Neural progenitor cell (in vitro differentiated cells): ENCODE measurements around the gene HSFX1. TPM values are rescaled to one million over a fixed set of nuclear protein-coding genes. Genes with fewer than 3 reads are reported as not detected.
"Not testable (repeated sequence)": the region's sequence is repeated elsewhere in the genome, so short reads cannot be mapped to it uniquely, and the experiment has no call there.

Experiments used
- DNase-seq: peaks from one replicate; pipeline ENCODE4 v3.0.0-alpha.2; 2016; ENCODE audit warnings: low spot score
- H2AFZ ChIP-seq: fragments of 200-600 bp; sonication (generic); replicated peaks from 2 replicates; pipeline ENCODE4 v1.6.1; 2016; ENCODE audit warnings: antibody characterized with exemption
- H3F3A ChIP-seq: fragments of 200-600 bp; sonication (generic); 2 replicates; pipeline ENCODE4 v1.6.1; 2016; ENCODE audit warnings: antibody characterized with exemption, low read depth
- H3K27ac ChIP-seq: fragments of 200-600 bp; sonication (generic); 2 replicates; pipeline ENCODE4 v1.5.1; 2016; ENCODE audit warnings: mild to moderate bottlenecking
- H3K27me3 ChIP-seq: fragments of 200-600 bp; sonication (generic); 2 replicates; pipeline ENCODE4 v1.6.1; 2016; ENCODE audit warnings: mild to moderate bottlenecking, moderate library complexity
- H3K36me3 ChIP-seq: fragments of 200-600 bp; sonication (generic); 2 replicates; pipeline ENCODE4 v1.5.1; 2016
- H3K4me1 ChIP-seq: fragments of 200-600 bp; sonication (generic); 2 replicates; pipeline ENCODE4 v1.6.1; 2016; ENCODE audit warnings: mixed run types
- H3K4me2 ChIP-seq: fragments of 200-600 bp; sonication (generic); 2 replicates; pipeline ENCODE4 v1.6.1; 2016
- H3K4me3 ChIP-seq: fragments of 200-600 bp; sonication (generic); 2 replicates; pipeline ENCODE4 v1.5.1; 2016
- H3K79me2 ChIP-seq: fragments of 200-600 bp; sonication (generic); 2 replicates; pipeline ENCODE4 v1.6.1; 2016; ENCODE audit warnings: low read depth
- H3K9ac ChIP-seq: fragments of 200-600 bp; sonication (generic); 2 replicates; pipeline ENCODE4 v1.6.1; 2016
- H3K9me3 ChIP-seq: fragments of 200-600 bp; sonication (generic); 2 replicates; pipeline ENCODE4 v1.5.1; 2016; ENCODE audit warnings: low read depth
- H4K20me1 ChIP-seq: fragments of 200-600 bp; sonication (generic); 2 replicates; pipeline ENCODE4 v1.6.1; 2016; ENCODE audit warnings: low read depth
- H3K27ac Mint-ChIP-seq: 3 replicates; pipeline ENCODE4 v1.8.0; 2021; ENCODE audit warnings: mixed read lengths
- H3K27me3 Mint-ChIP-seq: 2 replicates; pipeline ENCODE4 v1.8.0; 2022; ENCODE audit warnings: low read depth, mild to moderate bottlenecking, inconsistent platforms, moderate library complexity, mixed read lengths; ENCODE audit not compliant: insufficient read depth
- H3K36me3 Mint-ChIP-seq: 3 replicates; pipeline ENCODE4 v1.8.0; 2021; ENCODE audit warnings: mixed read lengths
- H3K4me1 Mint-ChIP-seq: 3 replicates; pipeline ENCODE4 v1.8.0; 2021; ENCODE audit warnings: mixed read lengths
- H3K4me3 Mint-ChIP-seq: 3 replicates; pipeline ENCODE4 v1.8.0; 2021; ENCODE audit warnings: mild to moderate bottlenecking, moderate library complexity, mixed read lengths
- H3K9me3 Mint-ChIP-seq: 3 replicates; pipeline ENCODE4 v1.8.0; 2020; ENCODE audit warnings: mixed read lengths
- CTCF ChIP-seq: fragments of 200-600 bp; sonication (generic); IDR thresholded peaks from 2 replicates; pipeline ENCODE4 v1.5.1; 2017; ENCODE audit warnings: antibody characterized with exemption, mild to moderate bottlenecking
- EZH2 ChIP-seq: fragments of 200-600 bp; sonication (generic); IDR thresholded peaks from 2 replicates; pipeline ENCODE4 v1.6.1; 2017; ENCODE audit warnings: antibody characterized with exemption, mild to moderate bottlenecking, moderate library complexity
- EZH2phosphoT487 ChIP-seq: fragments of 200-600 bp; sonication (generic); IDR thresholded peaks from 2 replicates; pipeline ENCODE4 v1.6.1; 2017; ENCODE audit warnings: antibody characterized with exemption
- total RNA-seq: library from RNA; depleted of rRNA; stranded (reverse); fragments of >200 nt; gene quantifications from 2 replicates; pipeline ENCODE4 v1.2.3, GENCODE V29; 2015; ENCODE audit warnings: low replicate concordance

HSFX1 gene
- total RNA-seq, 1 donor from 2014 or later, result 0.06 TPM

- Mint-ChIP-seq H3K9me3 (peaks cover 6% of the 10 kb centered on the region), H3K4me1 (no peaks in the 10 kb centered on the region), H3K27ac (no peak overlapping the region), H3K4me3 (no peak overlapping the region), H3K27me3 (peaks cover 5% of the 10 kb centered on the region), H3K36me3 (no peaks in the 10 kb centered on the region)
- no peak overlapping the region for H3K9ac ChIP-seq
- H3K79me2 ChIP-seq, result no peaks in the 10 kb centered on the region
- H3K27me3 ChIP-seq, result no peaks in the 10 kb centered on the region
- no peaks in the 10 kb centered on the region for H3K9me3 ChIP-seq
- no peaks in the 10 kb centered on the region for H3K4me1 ChIP-seq
- no peaks in the 10 kb centered on the region for H3K36me3 ChIP-seq
- no peak for TF ChIP-seq EZH2phosphoT487
- no peak for TF ChIP-seq CTCF
- no peak for TF ChIP-seq EZH2
- no peak overlapping the region for H3K4me2 ChIP-seq
- no peaks in the 10 kb centered on the region for H3F3A ChIP-seq
- no peak overlapping the region for H2AFZ ChIP-seq
- no peaks in the 10 kb centered on the region for H4K20me1 ChIP-seq
- H3K27ac ChIP-seq, result no peak overlapping the region
- DNase-seq, result no peak
- no peak overlapping the region for H3K4me3 ChIP-seq
Measured at GRCh38 chrX:149758068-149758714, 15.7 kb upstream of the HSFX1 start.

GRCh38 chrX:149758715-149759078 is 15.2 kb upstream of the HSFX1 start:
- not testable (repeated sequence) for H2AFZ ChIP-seq, H3K27me3 Mint-ChIP-seq, H3K9me3 ChIP-seq, H3K79me2 ChIP-seq, H3K4me1 Mint-ChIP-seq, H3K9ac ChIP-seq, H3K27ac ChIP-seq, H4K20me1 ChIP-seq, DNase-seq, H3K4me3 ChIP-seq, H3K9me3 Mint-ChIP-seq, H3K36me3 Mint-ChIP-seq, H3K4me3 Mint-ChIP-seq, H3K27me3 ChIP-seq, H3K36me3 ChIP-seq, H3F3A ChIP-seq, H3K4me2 ChIP-seq, H3K4me1 ChIP-seq, H3K27ac Mint-ChIP-seq

- Mint-ChIP-seq H3K9me3 (peaks cover 11% of the 10 kb centered on the region), H3K4me1 (no peaks in the 10 kb centered on the region), H3K27ac (no peak overlapping the region), H3K27me3 (peaks cover 7% of the 10 kb centered on the region), H3K4me3 (no peak overlapping the region), H3K36me3 (no peaks in the 10 kb centered on the region)
- Histone ChIP-seq H3K9ac (no peak overlapping the region), H3K27ac (no peak overlapping the region), H3K4me1 (no peaks in the 10 kb centered on the region), H3K27me3 (no peaks in the 10 kb centered on the region), H3K79me2 (no peaks in the 10 kb centered on the region), H3K4me2 (no peak overlapping the region), H3F3A (no peaks in the 10 kb centered on the region), H2AFZ (no peak overlapping the region), H3K9me3 (no peaks in the 10 kb centered on the region), H3K4me3 (no peak overlapping the region), H4K20me1 (no peaks in the 10 kb centered on the region), H3K36me3 (no peaks in the 10 kb centered on the region)
- TF ChIP-seq EZH2phosphoT487 (no peak), EZH2 (no peak), CTCF (no peak)
- DNase-seq, result no peak
Measured at GRCh38 chrX:149759824-149760223, 14.0 kb upstream of the HSFX1 start.

GRCh38 chrX:149760965-149761364 is 12.9 kb upstream of the HSFX1 start:
- no peak for TF ChIP-seq CTCF
- TF ChIP-seq EZH2, result no peak
- no peak for TF ChIP-seq EZH2phosphoT487
- no peaks in the 10 kb centered on the region for H3K79me2 ChIP-seq
- Mint-ChIP-seq H3K4me3 (no peak overlapping the region), H3K27ac (no peak overlapping the region), H3K9me3 (peaks cover 11% of the 10 kb centered on the region), H3K36me3 (no peaks in the 10 kb centered on the region), H3K4me1 (no peaks in the 10 kb centered on the region), H3K27me3 (peaks cover 7% of the 10 kb centered on the region)
- no peaks in the 10 kb centered on the region for H4K20me1 ChIP-seq
- no peaks in the 10 kb centered on the region for H3K36me3 ChIP-seq
- no peak overlapping the region for H2AFZ ChIP-seq
- DNase-seq, result no peak
- no peak overlapping the region for H3K4me2 ChIP-seq
- no peaks in the 10 kb centered on the region for H3K4me1 ChIP-seq
- H3K9ac ChIP-seq, result no peak overlapping the region
- H3K27me3 ChIP-seq, result no peaks in the 10 kb centered on the region
- H3K4me3 ChIP-seq, result no peak overlapping the region
- no peaks in the 10 kb centered on the region for H3F3A ChIP-seq
- no peak overlapping the region for H3K27ac ChIP-seq
- H3K9me3 ChIP-seq, result no peaks in the 10 kb centered on the region

- not testable (repeated sequence) for H3K9ac ChIP-seq, H3K9me3 ChIP-seq, H3K4me1 ChIP-seq, H4K20me1 ChIP-seq, H3K4me2 ChIP-seq, H3F3A ChIP-seq, H2AFZ ChIP-seq, H3K36me3 ChIP-seq, H3K27ac Mint-ChIP-seq, DNase-seq, H3K27me3 Mint-ChIP-seq, H3K79me2 ChIP-seq, H3K36me3 Mint-ChIP-seq, H3K4me1 Mint-ChIP-seq, H3K4me3 ChIP-seq, H3K27me3 ChIP-seq, H3K4me3 Mint-ChIP-seq, H3K27ac ChIP-seq
- H3K9me3 Mint-ChIP-seq, result peaks cover 11% of the 10 kb centered on the region
Measured at GRCh38 chrX:149761858-149762674, 11.8 kb upstream of the HSFX1 start.
